Measurements from ENCODE around the gene CERS4.

CERS4 gene

GRCh38 chr19:8255426-8256125 lies 46.4 kb downstream of the CERS4 start:
- TF ChIP-seq CTCF (IDR thresholded peaks at IDR 0.05; ENCODE audit: low read depth, low read length): no peak
- no peak overlapping the region for H3K4me3 ChIP-seq (ENCODE audit: low read depth, low read length)

- no peak for TF ChIP-seq CTCF (IDR thresholded peaks at IDR 0.05; ENCODE audit: low read depth, low read length)
These were observed 47.3 kb downstream of the CERS4 start for GRCh38 chr19:8256276-8257051.

GRCh38 chr19:8257052-8257443 lies 47.9 kb downstream of the CERS4 start:
- TF ChIP-seq CTCF (IDR thresholded peaks at IDR 0.05; ENCODE audit: low read depth, low read length): no peak
- no peak overlapping the region for H3K4me3 ChIP-seq (ENCODE audit: low read depth, low read length)

More at GRCh38 chr19:8256276-8257051, 47.3 kb downstream of the CERS4 start:
- no peak overlapping the region for H3K4me3 ChIP-seq (ENCODE audit: low read depth, low read length)

DNA sequence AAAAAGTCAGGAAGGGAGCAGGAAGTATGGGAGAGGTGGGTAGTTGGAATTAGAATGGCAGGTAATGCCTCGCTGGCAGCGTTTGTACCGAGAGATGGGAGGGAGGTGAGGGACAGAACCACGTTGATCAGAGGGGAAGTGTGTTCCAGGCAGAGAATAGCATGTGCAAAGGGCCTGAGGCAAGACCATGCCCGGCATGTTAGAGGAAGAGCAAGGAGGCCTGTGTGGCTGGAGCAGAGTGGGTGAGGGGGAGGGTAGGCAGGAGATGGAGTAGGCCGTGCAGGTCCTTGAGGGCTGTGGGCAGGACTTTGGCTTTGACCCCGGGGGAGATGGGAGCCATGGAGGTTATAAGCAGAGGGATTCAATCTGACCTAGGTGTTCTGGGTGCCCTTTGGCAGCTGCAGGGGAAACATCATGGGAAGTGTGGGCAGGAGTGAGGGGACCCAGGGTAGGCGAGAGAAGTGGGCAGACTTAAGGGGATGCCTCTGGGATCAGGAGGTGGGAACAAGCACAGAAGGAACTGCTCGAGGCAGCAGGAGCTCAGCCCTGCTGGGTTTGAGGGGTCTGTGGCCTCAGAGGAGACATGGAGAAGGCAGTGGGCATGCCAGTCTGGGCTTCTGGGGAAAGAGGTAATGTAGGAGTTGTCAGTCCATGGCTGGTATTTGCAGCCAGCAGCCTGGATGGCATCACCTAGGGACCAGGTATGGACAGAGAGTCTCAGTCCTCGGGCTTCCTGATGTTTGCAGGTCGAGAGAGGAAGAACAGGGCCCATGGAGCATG lies 50.2 kb downstream of the CERS4 start:
- TF ChIP-seq CTCF (IDR thresholded peaks at IDR 0.05; ENCODE audit: low read depth, low read length): no peak
- no peak overlapping the region for H3K4me3 ChIP-seq (ENCODE audit: low read depth, low read length)

- H3K4me3 ChIP-seq (ENCODE audit: low read depth, low read length): no peak overlapping the region
- TF ChIP-seq CTCF (IDR thresholded peaks at IDR 0.05; ENCODE audit: low read depth, low read length): no peak
These were observed 50.7 kb downstream of the CERS4 start for GRCh38 chr19:8259922-8260247.

DNA sequence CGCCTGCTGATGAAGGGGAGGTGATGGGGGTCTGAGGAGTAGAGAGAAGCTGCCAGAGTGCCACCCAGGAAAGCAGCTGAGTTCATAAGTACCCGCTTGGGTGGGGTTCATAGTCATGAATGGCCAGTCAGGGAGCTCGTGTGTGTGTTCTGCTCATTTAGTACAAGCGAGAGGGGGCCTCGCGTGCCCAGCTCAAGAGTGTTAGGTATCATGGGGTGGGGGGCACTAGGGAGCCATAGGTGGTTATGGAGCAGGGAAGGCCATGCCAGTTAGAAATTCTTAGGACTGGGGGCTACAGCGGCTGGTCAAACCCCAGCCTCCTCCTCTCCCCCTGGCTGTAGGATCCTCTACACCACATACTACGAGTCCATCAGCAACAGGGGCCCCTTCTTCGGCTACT lies 52.2 kb downstream of the CERS4 start:
- no peak overlapping the region for H3K4me3 ChIP-seq (ENCODE audit: low read depth, low read length)
- no peak for TF ChIP-seq CTCF (IDR thresholded peaks at IDR 0.05; ENCODE audit: low read depth, low read length)

GRCh38 chr19:8261881-8262280 lies 52.7 kb downstream of the CERS4 start:
- H3K4me3 ChIP-seq (ENCODE audit: low read depth, low read length): no peak overlapping the region
- TF ChIP-seq CTCF (IDR thresholded peaks at IDR 0.05; ENCODE audit: low read depth, low read length): no peak
